ENCODE results near the gene RPTOR. TPM values are rescaled to one million over a fixed set of nuclear protein-coding genes. Genes with fewer than 3 reads are reported as not detected.

RPTOR gene
- total RNA-seq, 1 donor from 2014 or later = 21.8 TPM

GRCh38 chr17:80773243-80773991 is 228.8 kb downstream of the RPTOR start:
- Histone ChIP-seq H3K9me3 (replicated peaks) (no peaks in the 10 kb centered on the region), H3K4me3 (no peak overlapping the region), H3K36me3 (peaks cover 13% of the 10 kb centered on the region), H3K27ac (replicated peaks) (no peak overlapping the region), H3K4me1 (no peaks in the 10 kb centered on the region), H3K27me3 (ENCODE audit: low read depth) (no peaks in the 10 kb centered on the region)
- TF ChIP-seq CTCF (IDR thresholded peaks at IDR 0.05; ENCODE audit: borderline replicate concordance) = no peak
- intact Hi-C loops (cut with micrococcal nuclease) = no loop called here
- peak; percentile 27 for DNase-seq

DNA sequence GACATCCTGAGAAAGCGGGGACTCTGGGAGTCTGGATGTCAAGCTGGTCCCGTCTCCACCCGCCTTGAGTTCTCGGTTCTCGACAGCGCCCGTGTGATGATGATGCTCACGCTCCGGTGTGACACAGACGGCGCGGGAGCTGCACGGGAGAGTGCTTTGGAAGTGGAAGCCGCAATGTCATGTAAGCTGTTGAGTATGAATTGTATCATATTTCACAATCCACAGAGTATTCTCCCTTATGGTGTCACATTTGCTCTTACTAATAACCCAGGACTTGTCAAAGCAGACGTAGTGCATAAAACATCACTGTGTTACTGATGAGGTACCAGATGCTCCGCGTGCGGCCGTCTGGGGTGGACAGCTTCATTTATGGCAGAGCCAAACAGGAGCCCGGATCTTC is 229.5 kb downstream of the RPTOR start:
- Histone ChIP-seq H3K4me3 (no peak overlapping the region), H3K27ac (replicated peaks) (no peak overlapping the region), H3K27me3 (ENCODE audit: low read depth) (no peaks in the 10 kb centered on the region), H3K9me3 (replicated peaks) (no peaks in the 10 kb centered on the region), H3K36me3 (peaks cover 13% of the 10 kb centered on the region), H3K4me1 (no peaks in the 10 kb centered on the region)
- no peak for DNase-seq
- intact Hi-C loops (cut with micrococcal nuclease) = no loop called here
- no peak for TF ChIP-seq CTCF (IDR thresholded peaks at IDR 0.05; ENCODE audit: borderline replicate concordance)

DNA sequence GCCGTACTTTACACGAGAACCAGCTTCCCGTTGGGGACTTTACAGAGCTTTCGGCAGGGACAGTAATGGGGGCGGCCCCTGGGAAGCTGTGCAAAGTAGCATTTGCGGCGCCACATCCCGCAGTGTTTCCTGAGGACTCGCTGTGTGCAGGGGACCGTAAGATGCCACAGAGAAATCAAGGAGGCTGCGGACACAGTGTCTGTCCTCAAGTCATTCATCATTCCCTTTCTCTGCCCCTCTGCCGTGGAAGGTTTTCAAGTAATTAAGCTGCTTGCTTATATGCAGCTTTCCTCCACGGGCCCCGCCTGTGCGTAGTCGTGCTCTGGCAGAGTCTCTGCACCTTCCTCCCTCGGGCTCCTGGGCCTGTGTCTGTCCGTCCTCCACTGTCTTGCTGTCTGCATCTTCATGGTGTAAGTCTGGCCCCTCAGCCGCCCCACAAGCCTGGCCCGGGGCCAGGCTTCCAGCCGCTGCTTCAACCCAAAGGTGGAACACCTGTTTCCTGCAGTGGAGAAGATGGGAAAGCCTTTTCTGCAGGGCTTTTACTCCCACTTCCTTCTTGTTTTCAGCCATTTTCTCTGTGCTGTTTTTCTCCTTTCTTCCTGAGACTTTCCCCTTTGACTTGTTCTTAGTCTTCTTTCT is 230.1 kb downstream of the RPTOR start:
- H3K36me3 ChIP-seq = peaks cover 13% of the 10 kb centered on the region
- no peak for DNase-seq
- no peaks in the 10 kb centered on the region for H3K27me3 ChIP-seq (ENCODE audit: low read depth)
- H3K9me3 ChIP-seq (replicated peaks) = no peaks in the 10 kb centered on the region
- TF ChIP-seq CTCF (IDR thresholded peaks at IDR 0.05; ENCODE audit: borderline replicate concordance) = no peak
- no peaks in the 10 kb centered on the region for H3K4me1 ChIP-seq
- intact Hi-C loops (cut with micrococcal nuclease) = no loop called here
- no peak overlapping the region for H3K27ac ChIP-seq (replicated peaks)
- H3K4me3 ChIP-seq = no peak overlapping the region

DNA sequence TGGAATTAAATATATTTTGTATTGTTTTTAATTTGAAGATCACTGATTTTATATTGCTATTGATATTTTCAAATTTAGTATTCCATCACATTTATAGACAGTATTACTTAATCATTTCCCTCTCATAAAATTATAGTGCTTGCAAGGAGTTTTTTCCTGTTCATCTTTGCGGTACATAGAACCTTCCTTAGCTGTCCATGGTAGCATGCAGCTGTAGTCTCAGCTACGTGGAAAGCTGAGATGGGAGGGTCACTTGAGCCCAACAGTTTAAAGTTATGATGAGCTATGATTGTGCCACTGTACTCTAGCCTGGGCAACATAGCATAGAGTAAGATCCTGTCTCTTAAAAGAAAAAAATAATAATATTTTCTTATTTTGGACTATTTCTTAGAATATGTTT is 231.2 kb downstream of the RPTOR start:
- no peak for TF ChIP-seq CTCF (IDR thresholded peaks at IDR 0.05; ENCODE audit: borderline replicate concordance)
- H3K9me3 ChIP-seq (replicated peaks) = no peaks in the 10 kb centered on the region
- peaks cover 9% of the 10 kb centered on the region for H3K36me3 ChIP-seq
- no peak for DNase-seq
- no peaks in the 10 kb centered on the region for H3K27me3 ChIP-seq (ENCODE audit: low read depth)
- H3K27ac ChIP-seq (replicated peaks) = no peak overlapping the region
- H3K4me3 ChIP-seq = no peak overlapping the region
- H3K4me1 ChIP-seq = no peaks in the 10 kb centered on the region
- intact Hi-C loops (cut with micrococcal nuclease) = no loop called here

DNA sequence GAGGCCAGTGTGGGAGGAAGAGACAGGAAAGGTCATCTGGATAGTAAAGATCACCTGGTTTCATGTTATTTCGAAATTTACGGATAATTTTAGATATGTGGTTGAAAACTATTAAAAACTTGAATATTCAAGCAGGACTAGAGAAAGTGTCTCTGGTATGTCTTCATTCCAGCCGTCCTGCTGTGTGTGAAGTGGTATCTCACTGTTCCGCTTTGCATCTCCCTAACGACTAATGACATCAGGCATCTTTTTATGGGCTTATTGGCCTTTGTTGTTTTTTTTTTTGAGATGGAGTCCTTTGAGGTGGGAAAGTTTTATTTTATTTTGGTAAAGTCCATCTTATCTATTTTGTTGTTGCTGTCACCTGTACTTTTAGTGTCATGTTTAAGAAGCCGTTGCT is 232.6 kb downstream of the RPTOR start:
- TF ChIP-seq CTCF (IDR thresholded peaks at IDR 0.05; ENCODE audit: borderline replicate concordance) = no peak
- DNase-seq = no peak
- Histone ChIP-seq H3K9me3 (replicated peaks) (no peaks in the 10 kb centered on the region), H3K4me1 (peaks cover 1% of the 10 kb centered on the region), H3K4me3 (no peak overlapping the region), H3K36me3 (peaks cover 6% of the 10 kb centered on the region), H3K27me3 (ENCODE audit: low read depth) (no peaks in the 10 kb centered on the region), H3K27ac (replicated peaks) (no peak overlapping the region)
- intact Hi-C loops (cut with micrococcal nuclease) = no loop called here
